Natural killer cell (primary cell): ENCODE measurements around the gene CEP78. TPM values are rescaled to one million over a fixed set of nuclear protein-coding genes. Genes with fewer than 3 reads are reported as not detected.
A peak's percentile ranks its signal among the peaks of the same experiment; 100 is the strongest.

Experiments
- ATAC-seq, 3 donors: fragments of 150-1000 bp in 2 of 3; fragments of 200-7000 bp in 1 of 3; cut with Tn5 transposase; 1 replicate in 1 of 3; 2 replicates in 2 of 3; pipeline ENCODE4 v1.10.0; 2021; ENCODE audit warnings: mild to moderate bottlenecking in 2 of 3, moderate library complexity in 2 of 3
- DNase-seq, 2 donors: peaks; one replicate each; pipeline versions ENCODE4 v3.0.0 to v3.0.0-alpha.2; 2013 to 2021; ENCODE audit warnings: mixed read lengths in 1 of 2
- H3K27ac ChIP-seq: one replicate; pipeline ENCODE4 v1.5.1; 2013; ENCODE audit warnings: mild to moderate bottlenecking, low read length
- H3K27me3 ChIP-seq: one replicate; pipeline ENCODE4 v1.6.1; 2013; ENCODE audit warnings: low read length; ENCODE audit not compliant: control insufficient read depth, insufficient read depth
- H3K36me3 ChIP-seq: one replicate; pipeline ENCODE4 v1.6.1; 2013; ENCODE audit warnings: low read length; ENCODE audit not compliant: control insufficient read depth, insufficient read depth
- H3K4me1 ChIP-seq: one replicate; pipeline ENCODE4 v1.6.1; 2013; ENCODE audit warnings: low read length; ENCODE audit not compliant: control insufficient read depth, insufficient read depth
- H3K4me3 ChIP-seq: one replicate; pipeline ENCODE4 v1.5.1; 2013; ENCODE audit warnings: low read length
- H3K9me3 ChIP-seq: one replicate; pipeline ENCODE4 v1.6.1; 2013; ENCODE audit warnings: low read length; ENCODE audit not compliant: control insufficient read depth, insufficient read depth
- H3K27ac Mint-ChIP-seq, 2 donors: one replicate each; pipeline ENCODE4 v1.8.0; 2022; ENCODE audit warnings: mild to moderate bottlenecking in 2 of 2, mixed read lengths in 2 of 2, moderate library complexity in 1 of 2
- H3K27me3 Mint-ChIP-seq, 2 donors: one replicate each; pipeline ENCODE4 v1.8.0; 2022; ENCODE audit warnings: low read depth in 2 of 2, mixed read lengths in 2 of 2
- H3K36me3 Mint-ChIP-seq: one replicate; pipeline ENCODE4 v1.8.0; 2022; ENCODE audit warnings: mixed read lengths
- H3K4me1 Mint-ChIP-seq, 2 donors: one replicate each; pipeline ENCODE4 v1.8.0; 2022; ENCODE audit warnings: mixed read lengths in 2 of 2
- H3K4me3 Mint-ChIP-seq: one replicate; pipeline ENCODE4 v1.8.0; 2022; ENCODE audit warnings: mild to moderate bottlenecking, moderate library complexity, mixed read lengths
- H3K9me3 Mint-ChIP-seq, 2 donors: one replicate each; pipeline ENCODE4 v1.8.0; 2022; ENCODE audit warnings: mixed read lengths in 2 of 2
- WGBS: methylation state at CpG from one replicate; pipeline ENCODE4 v1.1.7; 2013; ENCODE audit warnings: missing lambda C conversion rate; ENCODE audit not compliant: insufficient coverage; 5-methylcytosine and 5-hydroxymethylcytosine counted together
- intact Hi-C: fragments of 100-400 bp; cut with micrococcal nuclease; formaldehyde crosslinking; loops from one replicate; pipeline ENCODE4 v1.14.2; 2022
- total RNA-seq, 4 donors: library from RNA; stranded (reverse); fragments of 120-200 nt in 1 of 4; gene quantifications; one replicate each; pipeline versions ENCODE4 v1.2.3 to v1.2.4, GENCODE V29; 2013 to 2022
- TF ChIP-seq, protein P1 (sequence below): fragments of 200-600 bp; IDR thresholded peaks from one replicate; pipeline ENCODE4 v1.8.0; 2022; ENCODE audit warnings: antibody characterized with exemption

The CEP78 gene
- total RNA-seq, 3 donors from 2014 or later (not counting 1 experiment from before 2014, with no cell fraction given) = 204 to 304 (median 253) TPM

- TF ChIP-seq, protein P1, sequence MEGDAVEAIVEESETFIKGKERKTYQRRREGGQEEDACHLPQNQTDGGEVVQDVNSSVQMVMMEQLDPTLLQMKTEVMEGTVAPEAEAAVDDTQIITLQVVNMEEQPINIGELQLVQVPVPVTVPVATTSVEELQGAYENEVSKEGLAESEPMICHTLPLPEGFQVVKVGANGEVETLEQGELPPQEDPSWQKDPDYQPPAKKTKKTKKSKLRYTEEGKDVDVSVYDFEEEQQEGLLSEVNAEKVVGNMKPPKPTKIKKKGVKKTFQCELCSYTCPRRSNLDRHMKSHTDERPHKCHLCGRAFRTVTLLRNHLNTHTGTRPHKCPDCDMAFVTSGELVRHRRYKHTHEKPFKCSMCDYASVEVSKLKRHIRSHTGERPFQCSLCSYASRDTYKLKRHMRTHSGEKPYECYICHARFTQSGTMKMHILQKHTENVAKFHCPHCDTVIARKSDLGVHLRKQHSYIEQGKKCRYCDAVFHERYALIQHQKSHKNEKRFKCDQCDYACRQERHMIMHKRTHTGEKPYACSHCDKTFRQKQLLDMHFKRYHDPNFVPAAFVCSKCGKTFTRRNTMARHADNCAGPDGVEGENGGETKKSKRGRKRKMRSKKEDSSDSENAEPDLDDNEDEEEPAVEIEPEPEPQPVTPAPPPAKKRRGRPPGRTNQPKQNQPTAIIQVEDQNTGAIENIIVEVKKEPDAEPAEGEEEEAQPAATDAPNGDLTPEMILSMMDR = no peak
- peaks cover 11 to 19% of the 10 kb centered on the region in 2 donors for H3K27me3 Mint-ChIP-seq
- no peaks in the 10 kb centered on the region for H3K9me3 Mint-ChIP-seq
- DNase-seq = peak in 1 of 2 donors; percentile 14
- no peaks in the 10 kb centered on the region for H3K36me3 Mint-ChIP-seq
- H3K27ac ChIP-seq = no peak overlapping the region
- ATAC-seq = no peak
- WGBS = 13% methylated on average over 30 of the region's 32 CpGs
- H3K4me3 Mint-ChIP-seq = peak overlapping the region; percentile 95
- H3K9me3 ChIP-seq = no peaks in the 10 kb centered on the region
- peaks cover 25% of the 10 kb centered on the region for H3K4me1 ChIP-seq
- H3K4me1 Mint-ChIP-seq = peaks cover 27 to 28% of the 10 kb centered on the region in 2 donors
- H3K27ac Mint-ChIP-seq = peak overlapping the region; percentile 38 to 74
- intact Hi-C loops = no loop called here
- H3K36me3 ChIP-seq = no peaks in the 10 kb centered on the region
- H3K27me3 ChIP-seq = peaks cover 11% of the 10 kb centered on the region
- peak overlapping the region; percentile 81 for H3K4me3 ChIP-seq
These were observed 60.5 kb downstream of the CEP78 start for GRCh38 chr9:78296201-78296892.

GRCh38 chr9:78296893-78297671, 61.2 kb downstream of the CEP78 start, which contains the start of gene PSAT1:
Gene PSAT1, plus strand, starts transcription at chr9:78297125. Its CDS starts 86 bp downstream, at chr9:78297211.
- Histone ChIP-seq H3K4me3 (peak within 1 kb of the TSS; percentile 81), H3K9me3 (no peaks in the 10 kb centered on the region), H3K4me1 (peaks cover 25% of the 10 kb centered on the region), H3K27me3 (peaks cover 11% of the 10 kb centered on the region), H3K27ac (no peak within 1 kb of the TSS), H3K36me3 (no peaks in the 10 kb centered on the region)
- Mint-ChIP-seq H3K4me1 (peaks cover 27 to 28% of the 10 kb centered on the region in 2 donors), H3K27ac (peak within 1 kb of the TSS; percentile 38 to 74), H3K9me3 (no peaks in the 10 kb centered on the region), H3K36me3 (no peaks in the 10 kb centered on the region), H3K4me3 (peak within 1 kb of the TSS; percentile 95), H3K27me3 (peaks cover 11 to 19% of the 10 kb centered on the region in 2 donors)
- ATAC-seq = peak; percentile 95 to 97 (median 97)
- TF ChIP-seq, protein P1 = no peak
- under 1% methylated on average over 76 of the region's 76 CpGs for WGBS
- DNase-seq = peak; percentile 79 to 94
- intact Hi-C loops = no loop called here

DNA sequence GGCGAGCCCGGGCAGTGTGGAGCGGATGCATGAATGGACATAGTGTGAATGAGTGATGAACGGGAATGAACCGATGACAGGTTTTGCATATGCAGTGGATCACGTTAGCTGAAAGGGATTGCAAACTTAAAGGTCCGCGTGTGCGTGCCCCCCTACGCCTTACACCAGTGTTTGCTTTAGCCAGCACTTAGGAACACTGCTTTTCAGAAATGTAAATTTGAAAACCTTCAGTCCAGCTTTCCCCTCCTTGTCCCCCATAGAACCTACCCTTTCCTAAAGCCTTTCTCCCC, 61.7 kb downstream of the CEP78 start:
- ATAC-seq = no peak
- no peak overlapping the region for H3K27ac ChIP-seq
- peaks cover 26 to 27% of the 10 kb centered on the region in 2 donors for H3K4me1 Mint-ChIP-seq

More for the DNA sequence above, 61.7 kb downstream of the CEP78 start:
- no peaks in the 10 kb centered on the region for H3K9me3 Mint-ChIP-seq
- H3K4me1 ChIP-seq = peaks cover 25% of the 10 kb centered on the region
- H3K4me3 ChIP-seq = peak overlapping the region; percentile 81
- WGBS = 1% methylated on average over 10 of the region's 10 CpGs
- H3K36me3 Mint-ChIP-seq = no peaks in the 10 kb centered on the region
- peaks cover 11% of the 10 kb centered on the region for H3K27me3 ChIP-seq
- peak overlapping the region; percentile 95 for H3K4me3 Mint-ChIP-seq
- H3K27me3 Mint-ChIP-seq = peaks cover 11 to 19% of the 10 kb centered on the region in 2 donors
- H3K36me3 ChIP-seq = no peaks in the 10 kb centered on the region
- H3K27ac Mint-ChIP-seq = peak overlapping the region in 1 of 2 donors; percentile 74
- H3K9me3 ChIP-seq = no peaks in the 10 kb centered on the region
- TF ChIP-seq, protein P1 = no peak
- DNase-seq = peak in 1 of 2 donors; percentile 51
- intact Hi-C loops = no loop called here
